HG03342 (cell line): ENCODE results near the gene SLC17A8.
"Not testable (repeated sequence)": the region's sequence is repeated elsewhere in the genome, so short reads cannot be mapped to it uniquely, and the experiment has no call there.

Experiments used
- ATAC-seq: cut with Tn5 transposase; IDR thresholded peaks from one replicate; pipeline ENCODE4 v1.9.1; 2021; ENCODE audit warnings: mild to moderate bottlenecking, moderate library complexity; ENCODE audit not compliant: unreplicated experiment

SLC17A8 gene

GRCh38 chr12:100356644-100357223 is at the start of gene SLC17A8:
TSS of gene SLC17A8 (plus strand) at chr12:100357074. CDS start at chr12:100357392, 318 bp downstream.
- ATAC-seq = no peak

- ATAC-seq = not testable (repeated sequence)
Measured at GRCh38 chr12:100308138-100308537, 48.7 kb upstream of the SLC17A8 start.

- ATAC-seq = no peak
Measured at GRCh38 chr12:100311317-100311716, 45.6 kb upstream of the SLC17A8 start.

- no peak for ATAC-seq
Measured at GRCh38 chr12:100317371-100317770, 39.5 kb upstream of the SLC17A8 start.

- no peak for ATAC-seq
Measured at GRCh38 chr12:100324498-100324897, 32.4 kb upstream of the SLC17A8 start.

GRCh38 chr12:100326208-100326607 is 30.7 kb upstream of the SLC17A8 start:
- no peak for ATAC-seq

GRCh38 chr12:100329800-100330199 is 27.1 kb upstream of the SLC17A8 start:
- ATAC-seq = peak; percentile 97

GRCh38 chr12:100331871-100332270 is 25.0 kb upstream of the SLC17A8 start:
- ATAC-seq = no peak

- no peak for ATAC-seq
Measured at GRCh38 chr12:100332852-100333251, 24.0 kb upstream of the SLC17A8 start.

- no peak for ATAC-seq
Measured at GRCh38 chr12:100337299-100337698, 19.6 kb upstream of the SLC17A8 start.

- no peak for ATAC-seq
Measured at GRCh38 chr12:100337727-100338126, 19.1 kb upstream of the SLC17A8 start.

GRCh38 chr12:100339071-100339470 is 17.8 kb upstream of the SLC17A8 start:
- ATAC-seq = no peak

GRCh38 chr12:100342897-100343296 is 14.0 kb upstream of the SLC17A8 start:
- not testable (repeated sequence) for ATAC-seq

GRCh38 chr12:100344351-100344750 is 12.5 kb upstream of the SLC17A8 start:
- not testable (repeated sequence) for ATAC-seq

GRCh38 chr12:100345020-100345767 is 11.7 kb upstream of the SLC17A8 start:
- ATAC-seq = no peak

GRCh38 chr12:100346660-100347059 is 10.2 kb upstream of the SLC17A8 start:
- no peak for ATAC-seq

- no peak for ATAC-seq
Measured at GRCh38 chr12:100348657-100349454, 8.0 kb upstream of the SLC17A8 start.

GRCh38 chr12:100359248-100359647 is 2.4 kb downstream of the SLC17A8 start:
- no peak for ATAC-seq

- ATAC-seq = no peak
Measured at GRCh38 chr12:100359822-100360221, 2.9 kb downstream of the SLC17A8 start.

GRCh38 chr12:100360450-100360849 is 3.6 kb downstream of the SLC17A8 start:
- ATAC-seq = no peak

GRCh38 chr12:100364324-100364723 is 7.5 kb downstream of the SLC17A8 start:
- no peak for ATAC-seq

GRCh38 chr12:100365411-100365810 is 8.5 kb downstream of the SLC17A8 start:
- ATAC-seq = no peak
